ENCODE results near the gene JOSD1.

The JOSD1 gene

DNA sequence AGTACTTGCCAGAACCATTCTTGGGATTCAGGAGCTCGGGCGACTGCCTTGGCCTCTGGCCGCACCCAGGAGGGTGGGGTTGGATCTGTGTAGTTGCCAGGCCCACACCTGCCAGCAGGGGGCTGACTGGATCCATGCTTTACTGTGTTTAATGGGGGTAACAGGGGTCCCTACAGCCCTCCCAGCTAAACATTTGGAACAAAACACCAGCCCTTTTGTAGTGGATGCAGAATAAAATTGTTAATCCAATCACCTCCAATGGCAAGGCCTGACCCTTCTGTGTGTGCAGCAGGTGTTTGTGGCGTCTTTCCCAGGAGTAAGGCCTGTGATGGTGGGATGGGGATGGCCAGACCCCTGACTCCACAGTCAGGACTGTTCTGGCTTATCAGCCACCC is 32.6 kb upstream of the JOSD1 start:
- no peak for DNase-seq (ENCODE audit: low read depth in 2 of 2)

DNA sequence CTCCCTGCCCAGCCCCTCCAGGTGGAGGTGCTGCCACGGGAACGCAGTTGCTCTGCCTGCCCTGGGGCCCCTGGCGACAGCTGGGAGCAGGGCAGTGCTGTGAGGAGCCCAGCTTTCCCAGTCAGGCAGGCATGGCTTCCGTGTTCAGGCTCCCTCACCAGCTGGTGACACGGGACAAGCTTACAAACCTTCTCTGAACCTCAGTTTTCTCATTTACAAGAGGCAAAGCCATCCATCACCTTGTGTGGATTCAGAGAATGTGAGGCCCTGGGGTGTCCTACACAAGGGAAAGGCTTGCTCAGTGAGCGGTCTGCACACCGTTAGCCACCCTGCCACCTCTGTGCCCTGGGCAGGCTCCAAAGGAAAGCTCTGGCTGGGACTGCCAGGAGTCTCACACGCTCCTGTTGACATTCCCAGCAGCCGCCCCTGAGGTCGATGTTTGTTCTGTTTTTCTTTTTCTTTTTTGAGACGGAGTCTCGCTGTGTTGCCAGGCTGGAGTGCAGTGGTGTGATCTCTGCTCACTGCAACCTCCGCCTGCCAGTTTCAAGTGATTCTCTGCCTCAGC is 31.6 kb upstream of the JOSD1 start:
- no peak for DNase-seq (ENCODE audit: low read depth in 2 of 2)

DNA sequence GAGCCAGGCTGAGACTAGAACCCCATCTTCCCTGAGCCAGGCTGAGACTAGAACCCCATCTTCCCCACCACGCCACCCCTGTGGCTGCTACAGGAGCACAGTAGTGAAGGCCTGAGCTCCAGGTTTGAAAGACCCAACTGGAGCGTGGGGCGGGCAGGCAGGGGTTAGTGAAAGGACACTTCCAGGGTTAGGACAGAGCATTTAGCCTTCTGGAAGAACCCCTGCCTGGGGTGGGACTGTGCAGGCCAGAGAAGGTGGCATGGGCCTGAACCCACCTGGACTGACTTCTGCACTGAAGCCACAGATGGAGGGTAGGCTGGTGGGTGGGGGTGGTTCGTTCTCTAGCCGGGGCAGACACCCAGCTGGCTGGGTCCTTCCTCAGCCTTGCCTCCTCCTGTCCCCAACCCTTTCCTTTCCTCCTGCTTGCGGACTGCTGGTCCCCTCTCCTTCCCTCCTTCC is 31.0 kb upstream of the JOSD1 start:
- no peak for DNase-seq (ENCODE audit: low read depth in 2 of 2)

DNA sequence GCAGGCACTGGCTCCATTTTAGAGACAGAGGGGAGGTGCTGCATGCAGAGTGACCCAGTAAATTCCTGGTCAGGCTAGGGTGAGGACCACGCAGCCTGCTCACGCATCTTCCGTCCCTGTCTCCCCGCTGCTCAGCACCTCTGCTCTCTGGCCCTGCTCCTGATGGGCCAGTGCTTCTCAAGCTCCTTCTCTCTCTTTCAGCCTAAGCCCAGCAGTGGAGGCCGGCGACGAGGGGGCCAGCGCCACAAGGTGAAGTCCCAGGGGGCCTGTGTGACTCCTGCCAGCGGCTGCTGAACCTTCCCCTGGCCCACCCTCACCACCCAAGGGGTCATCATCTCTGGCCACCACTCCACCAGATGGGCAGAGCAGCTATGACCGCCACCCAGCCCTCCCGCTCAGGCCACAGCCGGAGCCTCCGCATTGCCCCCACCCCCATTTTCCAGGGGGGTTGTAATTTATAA is 29.7 kb upstream of the JOSD1 start:
- no peak for DNase-seq (ENCODE audit: low read depth in 2 of 2)

DNA sequence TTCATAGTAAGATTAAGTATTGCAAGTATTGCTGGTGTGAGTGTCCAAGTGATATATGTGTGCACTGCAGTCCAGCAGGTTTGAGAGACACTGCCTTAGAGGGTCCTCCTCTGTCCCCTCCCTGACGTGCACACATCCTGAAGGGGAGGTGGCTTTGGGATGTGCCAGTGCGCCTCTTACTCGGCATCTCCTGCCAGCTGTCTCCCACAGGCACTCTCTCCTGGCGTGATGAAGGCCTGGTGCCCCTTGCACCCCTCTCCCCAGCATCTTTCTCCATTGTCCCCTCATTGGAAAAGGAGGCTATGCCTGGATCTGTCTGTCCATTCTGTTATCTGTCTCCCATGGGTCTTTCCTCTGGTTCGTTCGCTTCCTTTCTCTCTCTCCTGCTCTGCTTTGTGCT is 29.2 kb upstream of the JOSD1 start:
- DNase-seq (ENCODE audit: low read depth in 2 of 2), result no peak

DNA sequence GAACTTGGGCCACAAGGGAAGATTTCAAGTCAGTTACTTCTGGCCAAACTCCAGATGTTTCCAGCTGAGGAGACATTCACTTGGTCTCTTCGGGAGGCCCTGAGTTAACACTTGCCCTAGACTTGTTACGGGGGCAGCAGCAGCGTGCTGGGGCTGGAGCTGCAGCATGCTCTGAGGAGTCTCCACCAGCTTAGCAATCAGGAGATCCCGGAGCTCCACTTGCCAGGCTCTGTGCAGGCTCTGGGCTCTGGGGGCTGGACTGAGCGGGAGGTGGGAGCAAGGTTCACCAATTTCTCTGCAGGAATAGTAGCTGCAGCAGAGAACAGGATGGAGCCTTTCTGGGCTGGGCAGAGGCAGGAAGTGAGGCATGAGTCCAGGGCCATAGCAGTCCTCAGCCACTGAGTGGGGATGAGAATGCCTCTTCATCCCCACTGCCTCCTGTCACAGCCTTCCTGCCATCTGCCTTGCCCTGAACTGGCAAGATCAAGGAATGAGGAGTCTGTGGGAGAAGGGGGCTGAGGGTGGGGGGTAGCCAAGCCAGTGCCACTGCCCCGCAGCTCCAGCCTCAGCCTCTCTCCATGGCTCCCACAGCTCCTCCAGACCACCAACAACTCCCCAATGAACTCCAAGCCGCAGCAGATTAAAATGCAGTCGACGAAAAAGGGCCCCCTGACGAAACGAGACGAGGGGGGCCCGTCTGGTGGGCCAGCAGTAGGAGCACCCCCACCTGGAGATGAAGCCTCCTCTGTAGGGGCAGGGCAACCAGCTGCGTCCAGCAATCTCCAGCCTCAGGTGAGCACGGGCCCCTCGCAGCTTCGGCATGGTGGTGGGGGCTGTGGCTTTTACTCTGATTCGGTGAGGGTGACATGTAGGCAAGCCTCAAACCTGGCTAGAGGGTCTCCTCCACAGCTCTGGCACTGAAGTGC is 28.4 kb upstream of the JOSD1 start:
- no peak for DNase-seq (ENCODE audit: low read depth in 2 of 2)

DNA sequence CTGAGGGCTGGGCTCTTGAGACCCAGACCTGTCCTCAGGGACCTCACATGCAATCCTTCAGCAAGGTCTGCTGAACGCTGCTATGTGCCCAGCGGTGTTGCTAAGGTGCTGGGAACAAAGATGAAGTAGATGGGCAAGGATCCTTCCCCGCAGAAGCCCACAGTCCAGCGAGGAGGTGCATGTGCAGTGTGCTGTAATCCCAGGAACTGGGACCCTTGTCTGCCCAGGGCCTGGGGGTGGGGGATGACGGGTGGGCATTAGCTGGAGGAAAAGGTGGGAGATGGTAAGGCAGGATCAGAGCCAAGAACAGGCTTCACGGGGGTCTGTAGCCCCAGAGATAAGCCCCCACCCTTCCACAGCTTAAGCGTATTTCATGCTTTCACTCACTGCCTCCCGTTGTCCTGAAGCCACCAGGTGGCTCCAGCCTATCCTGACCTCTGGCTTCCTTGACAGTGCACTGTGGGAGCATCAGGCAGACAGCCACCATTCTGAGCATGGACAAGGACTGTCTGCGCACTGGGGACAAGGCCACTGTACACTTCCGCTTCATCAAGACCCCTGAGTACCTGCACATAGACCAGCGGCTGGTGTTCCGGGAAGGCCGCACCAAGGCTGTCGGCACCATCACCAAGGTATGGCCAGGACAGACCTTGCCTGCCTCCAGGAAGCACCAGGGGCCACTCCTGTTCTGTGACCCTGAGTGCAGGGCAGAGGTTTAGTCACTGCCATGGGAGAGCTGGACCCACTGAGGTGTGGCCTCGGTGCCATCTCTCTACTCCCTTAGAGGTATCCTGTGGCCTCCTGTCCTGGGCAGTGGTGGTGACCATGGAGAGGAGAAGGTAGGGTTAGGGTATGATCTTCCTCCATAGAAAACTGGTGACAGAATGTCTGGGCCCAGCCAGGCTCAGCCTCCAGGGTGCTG is 27.0 kb upstream of the JOSD1 start:
- no peak for DNase-seq (ENCODE audit: low read depth in 2 of 2)

DNA sequence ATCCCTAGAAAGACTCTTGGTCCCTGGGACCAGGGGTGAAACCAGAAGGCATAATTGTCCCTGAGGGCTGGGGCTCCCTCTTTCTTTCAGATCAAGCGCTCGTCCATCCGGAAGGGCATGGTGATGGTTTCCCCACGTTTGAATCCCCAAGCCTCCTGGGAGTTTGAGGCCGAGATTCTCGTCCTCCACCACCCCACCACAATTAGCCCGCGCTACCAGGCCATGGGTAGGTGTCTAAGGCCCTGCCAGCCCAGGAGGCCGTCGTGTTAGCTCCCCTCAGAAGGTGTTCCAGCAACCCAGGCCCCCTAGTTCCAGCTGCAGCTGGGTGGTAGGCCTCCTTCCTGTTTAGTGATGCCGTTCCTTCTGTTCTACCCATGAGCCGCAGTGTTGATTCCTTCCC is 26.4 kb upstream of the JOSD1 start:
- DNase-seq (ENCODE audit: low read depth in 2 of 2), result no peak

DNA sequence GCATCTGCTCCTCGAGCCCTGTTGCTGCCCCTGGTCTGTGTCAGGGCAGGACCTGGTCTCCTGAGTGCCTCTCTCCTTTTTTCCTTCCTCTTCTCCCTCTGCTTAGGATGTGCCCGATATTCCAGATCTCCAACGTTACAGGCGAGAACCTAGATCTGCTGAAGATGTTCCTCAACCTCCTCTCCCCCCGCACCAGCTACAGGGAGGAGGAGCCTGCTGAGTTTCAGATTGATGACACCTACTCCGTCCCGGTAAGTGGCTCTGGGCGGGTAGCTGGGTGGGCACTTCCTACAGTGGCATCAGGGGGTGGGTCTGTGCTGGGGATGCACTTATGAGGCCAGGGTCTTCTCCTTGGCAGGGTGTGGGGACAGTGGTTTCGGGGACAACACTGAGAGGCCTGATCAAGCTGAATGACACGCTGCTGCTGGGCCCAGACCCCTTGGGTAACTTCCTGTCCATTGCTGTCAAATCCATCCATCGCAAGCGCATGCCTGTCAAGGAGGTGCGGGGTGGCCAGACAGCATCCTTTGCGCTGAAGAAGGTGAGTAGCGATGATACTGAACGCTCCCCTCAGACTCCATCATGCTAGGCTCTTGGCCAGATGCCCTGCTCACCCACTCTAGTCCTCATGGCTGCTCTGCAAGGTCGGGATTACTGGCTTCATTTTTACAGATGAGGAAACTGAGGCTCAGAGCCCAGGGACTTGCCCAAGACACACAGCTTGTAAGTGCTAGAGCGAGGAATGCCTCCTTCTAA is 25.3 kb upstream of the JOSD1 start:
- DNase-seq (ENCODE audit: low read depth in 2 of 2), result no peak

DNA sequence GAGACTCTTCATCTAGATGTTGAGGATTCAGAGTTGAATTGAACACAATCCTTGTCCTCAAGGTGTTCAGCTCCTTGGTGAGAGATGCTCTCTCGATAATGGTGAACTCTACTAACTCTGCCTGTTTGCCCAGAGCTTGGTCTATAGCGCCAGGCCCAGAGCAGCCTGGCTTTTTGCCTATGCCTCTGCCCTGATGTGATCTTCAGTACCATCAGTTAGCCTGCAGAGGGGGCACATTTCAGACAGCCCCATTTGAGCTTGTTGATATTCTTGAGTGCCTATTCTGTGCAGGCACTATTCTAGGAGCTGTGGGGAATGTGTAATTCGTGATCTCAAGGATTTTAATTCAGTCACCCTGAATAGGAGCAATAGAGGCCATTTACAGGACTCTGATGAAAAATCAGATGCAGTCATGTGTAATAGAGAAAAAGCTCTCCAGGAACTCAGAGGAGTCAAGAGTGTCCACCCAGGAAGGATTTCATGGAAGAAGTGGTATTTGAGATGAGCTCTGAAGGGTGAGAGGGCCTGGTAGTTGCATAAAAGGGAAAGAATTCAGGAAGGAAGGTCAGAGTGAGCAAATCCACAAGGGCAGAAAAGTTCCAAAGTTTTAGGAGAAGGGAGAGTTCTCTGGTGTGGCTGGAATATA is 24.3 kb upstream of the JOSD1 start:
- no peak for DNase-seq (ENCODE audit: low read depth in 2 of 2)

DNA sequence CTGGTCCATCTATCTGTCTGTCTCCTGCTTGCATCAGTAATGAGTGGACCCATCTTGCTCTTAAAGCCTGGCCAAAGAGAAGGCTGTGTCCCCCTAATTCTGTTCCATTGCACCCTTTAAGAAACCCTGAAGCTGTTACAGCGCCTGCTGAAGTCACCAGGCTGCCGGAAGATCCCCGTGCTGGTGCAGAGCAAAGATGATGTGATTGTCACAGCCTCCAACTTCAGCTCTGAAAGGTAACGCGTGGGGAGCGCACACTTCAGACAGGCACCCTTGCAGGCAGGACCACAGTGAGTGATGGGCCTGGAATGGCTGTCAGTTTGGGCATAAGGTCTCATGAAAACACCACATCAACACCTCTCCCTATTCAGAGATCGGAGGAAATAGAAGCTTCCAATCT is 23.4 kb upstream of the JOSD1 start:
- DNase-seq (ENCODE audit: low read depth in 2 of 2), result no peak

DNA sequence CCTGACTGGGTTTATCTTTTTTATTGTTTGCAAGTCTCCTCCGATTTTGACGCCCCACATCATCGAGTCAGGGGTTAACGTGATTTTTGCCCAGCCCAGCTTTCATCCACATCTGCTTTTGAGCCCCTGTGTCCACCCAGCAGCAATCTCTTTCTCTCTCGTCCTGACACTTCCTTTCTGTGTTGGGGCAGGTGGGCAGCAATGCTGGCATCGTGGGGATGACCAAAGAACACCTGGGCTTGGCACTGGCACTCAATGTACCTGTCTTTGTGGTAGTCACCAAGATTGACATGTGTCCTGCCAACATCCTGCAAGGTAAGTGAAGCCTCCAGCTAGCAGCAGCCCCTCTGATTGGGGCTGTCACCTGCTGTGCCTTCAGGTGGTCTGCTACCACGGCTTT is 20.8 kb upstream of the JOSD1 start:
- no peak for DNase-seq (ENCODE audit: low read depth in 2 of 2)

DNA sequence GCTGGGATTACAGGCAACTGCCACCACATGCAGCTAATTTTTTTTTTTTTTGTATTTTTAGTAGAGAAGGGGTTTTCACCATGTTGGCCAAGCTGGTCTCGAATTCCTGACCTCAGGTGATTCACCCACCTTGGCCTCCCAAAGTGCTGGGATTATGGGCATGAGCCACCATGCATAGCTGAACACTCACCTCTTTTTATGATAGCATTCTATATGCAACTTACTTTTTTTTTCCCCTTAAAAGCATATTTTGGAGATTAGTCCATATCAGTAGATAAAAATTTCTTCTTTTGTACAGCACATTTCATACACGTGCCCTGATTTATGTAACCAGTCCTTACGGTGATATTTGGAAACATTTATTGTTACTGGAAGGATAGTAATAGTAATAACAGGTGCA is 19.6 kb upstream of the JOSD1 start:
- DNase-seq (ENCODE audit: low read depth in 2 of 2), result no peak

DNA sequence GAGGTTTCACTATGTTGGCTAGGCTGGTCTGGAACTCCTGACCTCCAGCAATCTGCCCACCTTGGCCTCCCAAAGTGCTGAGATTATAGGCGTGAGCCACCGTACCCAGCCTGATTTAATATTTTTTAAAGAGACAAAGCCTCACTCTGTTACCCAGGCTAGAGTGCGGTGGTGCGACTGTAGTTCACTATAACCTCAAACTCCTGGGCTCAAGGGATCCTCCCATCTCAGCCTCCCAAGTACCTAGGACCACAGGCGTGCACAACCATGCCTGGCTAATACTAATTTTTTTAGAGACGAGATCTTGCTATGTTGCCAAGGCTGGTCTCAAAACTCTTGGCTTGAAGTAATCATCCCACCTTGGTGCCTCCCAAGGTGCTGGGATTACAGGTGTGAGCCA is 18.5 kb upstream of the JOSD1 start:
- no peak for DNase-seq (ENCODE audit: low read depth in 2 of 2)

DNA sequence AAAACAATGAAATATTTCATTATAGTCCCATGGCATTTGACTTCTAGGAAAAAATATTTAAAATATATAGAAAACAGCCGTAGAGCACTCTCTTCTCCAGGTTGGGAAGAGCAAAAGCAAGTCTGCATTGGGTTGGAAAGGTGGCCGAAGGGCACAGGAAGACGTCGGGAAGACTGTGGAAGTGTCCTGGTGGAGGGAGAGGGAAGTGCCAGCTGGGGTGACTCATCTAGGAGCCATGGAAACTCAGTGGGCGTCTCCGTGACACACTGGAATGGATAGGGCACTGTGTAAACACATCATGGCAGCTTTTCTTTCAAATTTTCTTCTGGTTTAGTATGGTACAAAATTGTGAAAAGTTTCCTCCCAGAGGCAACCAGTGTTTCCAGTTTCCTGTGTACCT is 17.7 kb upstream of the JOSD1 start:
- DNase-seq (ENCODE audit: low read depth in 2 of 2), result no peak

DNA sequence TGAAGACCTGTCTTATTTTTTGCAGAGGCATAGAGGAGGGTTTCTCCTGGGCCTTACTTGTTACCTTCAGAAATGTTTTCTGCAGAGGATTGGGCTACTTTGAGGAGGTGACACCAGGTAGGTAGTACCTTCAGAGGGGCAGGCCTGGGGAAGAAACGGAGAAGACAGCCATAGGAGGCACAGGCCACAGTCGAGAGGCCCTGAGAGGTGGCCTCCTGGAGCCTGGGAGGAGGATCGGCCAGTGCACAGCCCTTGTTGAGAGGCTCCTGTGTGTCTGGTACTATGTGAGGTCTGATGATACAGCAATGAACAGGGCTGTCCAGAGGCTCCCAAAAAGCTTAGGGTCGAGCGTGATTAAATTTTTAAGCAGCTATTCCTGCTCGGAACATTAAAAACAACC is 16.5 kb upstream of the JOSD1 start:
- DNase-seq (ENCODE audit: low read depth in 2 of 2), result no peak

DNA sequence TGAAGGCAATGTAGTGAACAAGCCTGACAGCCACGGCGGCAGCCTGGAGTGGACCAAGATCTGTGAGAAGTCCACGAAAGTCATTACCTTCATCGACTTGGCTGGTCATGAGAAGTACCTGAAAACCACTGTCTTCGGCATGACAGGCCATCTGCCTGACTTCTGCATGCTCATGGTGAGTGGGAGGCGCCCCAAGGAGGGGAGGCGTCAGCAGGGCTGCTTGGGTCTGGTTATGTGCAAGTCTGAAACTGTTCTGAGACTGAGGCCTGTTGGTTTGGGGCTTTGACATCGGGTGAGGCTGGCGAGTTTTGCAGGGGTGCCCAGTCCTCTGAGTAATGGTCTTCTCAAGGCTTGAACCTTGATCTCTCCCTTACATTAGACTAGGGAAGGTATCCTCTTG is 16.1 kb upstream of the JOSD1 start:
- no peak for DNase-seq (ENCODE audit: low read depth in 2 of 2)

DNA sequence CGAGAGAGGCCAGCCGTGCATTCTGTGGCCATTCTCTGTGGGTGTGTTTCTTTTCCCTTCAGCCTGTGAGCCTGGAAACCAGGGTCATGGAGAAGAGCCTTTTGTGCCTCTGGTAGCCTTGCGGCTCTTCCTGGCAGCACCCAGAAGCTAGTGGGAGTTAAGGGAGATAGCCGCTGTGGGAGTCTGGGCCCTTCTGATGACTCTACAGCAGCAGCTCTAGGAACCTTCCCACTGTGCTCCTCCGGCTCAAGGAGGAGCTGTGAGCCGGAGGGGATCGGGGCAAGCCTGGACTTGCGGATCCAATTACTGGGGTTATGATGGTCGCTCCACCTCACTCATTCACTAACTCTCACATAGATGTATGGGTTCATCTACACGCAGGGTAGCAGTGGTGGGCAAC is 15.5 kb upstream of the JOSD1 start:
- DNase-seq (ENCODE audit: low read depth in 2 of 2), result no peak

DNA sequence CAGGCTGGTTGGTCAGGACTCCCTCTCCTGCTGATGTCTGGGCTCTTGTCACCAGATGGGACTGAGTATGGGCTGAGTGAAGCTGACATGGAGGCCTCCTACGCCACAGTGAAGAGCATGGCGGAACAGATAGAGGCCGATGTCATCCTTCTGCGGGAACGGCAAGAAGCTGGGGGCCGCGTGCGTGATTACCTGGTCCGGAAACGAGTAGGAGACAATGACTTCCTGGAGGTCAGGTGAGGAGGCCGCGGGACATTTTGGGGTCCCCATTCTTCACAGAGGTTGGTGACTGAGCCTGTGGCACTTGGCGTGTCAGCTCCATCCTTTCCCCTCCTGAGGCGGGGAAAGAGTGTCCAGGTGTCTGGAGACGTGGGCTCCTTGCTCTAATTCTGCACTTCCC is 15.1 kb upstream of the JOSD1 start:
- DNase-seq (ENCODE audit: low read depth in 2 of 2), result no peak

DNA sequence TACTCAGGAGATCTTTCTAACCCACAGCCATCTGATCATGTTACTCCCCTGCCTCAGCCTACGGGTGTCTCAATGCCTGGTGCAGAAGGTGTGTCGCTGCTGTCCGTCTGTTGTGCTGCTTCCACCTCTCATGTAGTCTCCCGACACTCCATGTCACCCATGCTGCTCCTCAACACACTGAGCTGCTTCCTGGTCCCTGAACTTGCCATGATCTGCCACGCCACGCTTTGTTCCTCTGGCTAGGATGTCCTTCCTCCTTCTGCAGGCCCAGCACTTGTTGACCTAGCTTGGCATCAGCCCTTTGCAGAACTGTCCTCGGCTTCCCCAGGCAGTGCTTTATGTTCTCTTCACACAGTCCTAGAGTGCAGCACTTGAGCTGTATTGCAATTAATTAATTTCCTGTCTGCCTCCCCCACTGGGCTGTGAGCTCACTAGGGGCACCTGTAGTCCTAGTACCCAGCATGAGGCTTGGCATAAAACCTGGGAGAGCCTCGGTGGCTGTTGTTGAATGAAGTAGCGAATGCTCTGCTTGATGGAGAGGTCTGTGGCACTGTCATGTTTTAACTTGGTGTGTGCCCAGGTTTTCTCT is 14.5 kb upstream of the JOSD1 start:
- no peak for DNase-seq (ENCODE audit: low read depth in 2 of 2)

DNA sequence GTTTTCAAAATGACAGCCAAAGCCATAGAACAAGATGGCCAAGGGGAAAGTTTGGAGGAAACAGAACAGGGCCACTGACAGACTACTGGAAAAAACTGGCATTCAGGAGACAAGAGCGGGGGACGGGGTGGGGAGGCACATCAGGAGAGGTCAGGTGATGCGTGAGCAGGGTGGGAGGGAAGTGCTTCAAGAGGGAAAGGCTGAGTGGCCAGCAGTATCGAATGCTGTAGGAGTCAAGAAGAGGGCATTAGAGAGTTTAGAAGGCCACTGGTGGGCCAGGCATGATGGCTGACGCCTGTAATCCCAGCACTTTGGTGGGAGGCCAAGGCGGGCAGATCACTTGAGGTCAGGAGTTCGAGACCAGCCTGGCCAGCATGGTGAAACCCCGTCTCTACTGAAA is 13.2 kb upstream of the JOSD1 start:
- DNase-seq (ENCODE audit: low read depth in 2 of 2), result no peak
